GM18867 (cell line): Measurements from ENCODE around the gene PPP1R9B.

ENCODE experiments used
- ATAC-seq: cut with Tn5 transposase; IDR thresholded peaks from one replicate; pipeline ENCODE4 v1.9.1; 2021; ENCODE audit warnings: mild to moderate bottlenecking, moderate library complexity; ENCODE audit not compliant: unreplicated experiment

Gene PPP1R9B

GRCh38 chr17:50174444-50174843, 24.0 kb upstream of the PPP1R9B start:
- ATAC-seq, result no peak

GRCh38 chr17:50173335-50173941, 23.0 kb upstream of the PPP1R9B start:
- no peak for ATAC-seq

DNA sequence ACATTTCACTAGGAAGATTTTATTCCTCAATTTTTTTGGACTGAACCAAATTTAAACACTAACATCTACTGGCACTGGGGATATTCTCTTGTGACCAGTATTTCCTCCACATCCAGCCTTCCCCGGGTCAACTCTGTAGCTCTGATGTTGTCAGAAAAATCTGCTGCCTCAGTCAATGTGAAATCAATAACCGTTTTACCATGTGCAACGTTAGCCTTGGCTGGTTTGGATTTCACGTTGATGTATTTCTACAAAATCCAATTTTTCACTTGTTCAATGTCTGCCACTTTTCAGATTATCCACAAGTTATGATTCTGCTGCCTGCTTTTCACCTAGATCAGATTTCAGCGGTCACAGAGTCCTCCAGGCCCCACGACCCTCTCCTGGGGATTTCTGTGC, 22.5 kb upstream of the PPP1R9B start:
- ATAC-seq, result no peak

GRCh38 chr17:50172130-50172529, 21.7 kb upstream of the PPP1R9B start:
- ATAC-seq, result no peak

- ATAC-seq, result no peak
These were observed 21.0 kb upstream of the PPP1R9B start for GRCh38 chr17:50171371-50172071.

DNA sequence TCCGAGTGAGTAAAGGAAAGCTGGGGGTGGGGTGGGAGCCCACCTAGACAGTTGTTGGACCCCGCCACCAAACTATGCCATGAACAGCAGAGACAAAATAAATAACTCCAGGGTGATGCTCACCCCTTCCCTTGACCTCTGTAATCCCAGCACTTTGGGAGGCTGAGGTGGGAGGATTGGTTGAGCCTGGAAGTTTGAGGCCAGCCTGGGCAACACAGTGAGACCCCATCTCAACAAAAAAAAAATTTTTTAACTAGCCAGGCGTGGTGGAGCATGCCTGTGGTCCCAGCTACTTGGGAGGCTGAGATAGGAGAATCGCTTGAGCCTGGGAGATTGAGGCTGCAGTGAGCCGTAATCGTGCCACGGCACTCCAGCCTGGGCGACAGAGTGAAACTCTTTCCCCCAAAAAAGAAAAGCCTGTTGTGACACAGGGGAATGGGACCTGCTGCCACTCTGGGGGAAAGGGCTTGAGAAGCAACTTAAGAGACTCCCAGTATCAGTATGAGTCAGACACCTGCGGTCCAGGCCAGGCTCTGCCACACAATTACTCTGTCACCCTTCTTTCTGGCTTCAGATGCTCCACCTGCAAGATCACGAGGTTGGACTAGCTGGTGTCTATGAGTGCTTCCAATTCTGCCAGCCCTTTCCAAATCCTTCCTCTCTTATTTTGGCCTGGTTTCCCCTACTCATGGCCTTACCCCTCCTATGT, 20.3 kb upstream of the PPP1R9B start:
- peak; percentile 63 for ATAC-seq

GRCh38 chr17:50169881-50170459, 19.5 kb upstream of the PPP1R9B start:
- ATAC-seq, result no peak

GRCh38 chr17:50169121-50169764, 18.8 kb upstream of the PPP1R9B start:
- ATAC-seq, result no peak

DNA sequence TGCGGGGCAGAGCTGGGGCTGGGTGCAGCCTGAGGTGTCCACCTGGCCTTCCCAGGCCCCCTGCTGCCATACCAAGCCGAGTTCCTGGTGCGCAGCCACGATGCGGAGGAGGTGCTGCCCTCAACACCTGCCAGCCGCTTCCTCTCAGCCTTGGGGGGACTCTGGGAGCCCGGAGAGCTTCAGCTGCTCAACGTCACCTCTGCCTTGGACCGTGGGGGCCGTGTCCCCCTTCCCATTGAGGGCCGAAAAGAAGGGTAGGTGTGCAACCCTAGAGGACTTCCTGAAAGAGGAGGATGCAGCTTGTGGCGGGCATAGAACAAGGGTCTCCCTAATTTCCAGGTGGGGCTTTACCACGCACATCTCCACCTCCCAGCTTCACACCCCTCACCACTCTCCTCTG, 17.8 kb upstream of the PPP1R9B start:
- no peak for ATAC-seq

GRCh38 chr17:50167371-50167770, 16.9 kb upstream of the PPP1R9B start:
- ATAC-seq, result no peak

GRCh38 chr17:50166518-50167181, 16.2 kb upstream of the PPP1R9B start:
- ATAC-seq, result no peak

DNA sequence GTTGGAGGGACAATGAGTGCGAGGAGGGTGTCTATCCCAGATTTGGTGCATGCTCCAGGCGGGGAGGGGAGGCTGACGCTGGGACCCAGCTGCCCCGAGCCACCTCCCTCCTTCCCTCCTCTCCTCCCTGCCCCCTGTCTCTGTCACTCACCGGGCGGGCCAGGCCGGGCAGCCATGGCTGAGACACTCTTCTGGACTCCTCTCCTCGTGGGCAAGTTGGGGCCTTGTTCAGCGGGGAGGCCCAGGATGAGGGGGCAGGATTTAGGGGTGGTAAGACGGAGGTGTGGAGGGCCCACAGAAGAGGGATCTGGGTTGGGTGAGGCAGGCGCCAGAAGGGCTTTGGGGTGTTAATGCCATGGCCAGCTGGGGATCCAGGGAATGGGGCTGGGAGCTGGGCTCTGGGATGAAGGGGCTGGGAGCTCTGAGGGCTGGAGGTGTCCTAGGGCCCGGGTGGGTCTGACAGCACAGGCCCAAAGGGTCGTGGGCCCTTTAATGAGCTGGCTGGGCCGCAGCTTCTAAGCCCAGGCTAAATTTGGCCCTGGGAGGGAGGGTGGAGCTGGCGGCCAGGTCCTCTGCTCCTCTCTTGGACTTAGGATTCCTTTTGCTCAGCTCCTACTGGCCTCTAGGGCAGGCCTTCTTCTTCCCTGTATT, 15.5 kb upstream of the PPP1R9B start, which contains the start of gene SGCA:
SGCA (plus strand) TSS at position 139 of the 651 bp plus-strand sequence; CDS start at position 175, 36 bp downstream.
- no peak for ATAC-seq

GRCh38 chr17:50165466-50165865, 15.0 kb upstream of the PPP1R9B start:
- ATAC-seq, result no peak

GRCh38 chr17:50165066-50165465, 14.6 kb upstream of the PPP1R9B start:
- ATAC-seq, result no peak

DNA sequence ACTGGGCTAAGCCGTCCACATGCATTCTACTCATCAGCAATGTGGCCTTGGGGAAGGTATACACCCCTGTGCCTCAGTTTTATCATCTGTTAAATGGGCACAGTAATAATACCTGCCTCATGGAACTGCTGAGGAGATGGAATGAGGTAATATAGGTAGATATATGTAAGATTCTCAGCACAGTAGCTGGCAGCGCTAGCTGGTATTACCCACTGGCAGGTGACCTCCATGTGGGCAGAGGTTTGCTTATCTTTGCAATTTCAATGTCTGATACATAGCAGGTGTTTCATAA, 14.2 kb upstream of the PPP1R9B start:
- no peak for ATAC-seq

- ATAC-seq, result no peak
These were observed 13.6 kb upstream of the PPP1R9B start for GRCh38 chr17:50163843-50164696.

- ATAC-seq, result no peak
These were observed 12.2 kb upstream of the PPP1R9B start for GRCh38 chr17:50162466-50163254.

GRCh38 chr17:50161911-50162288, 11.4 kb upstream of the PPP1R9B start:
- ATAC-seq, result no peak
